GM21717 (cell line): ENCODE results near the gene SYNCRIP.
"Not testable (repeated sequence)": the region's sequence is repeated elsewhere in the genome, so short reads cannot be mapped to it uniquely, and the experiment has no call there.

Source experiments
- ATAC-seq: cut with Tn5 transposase; IDR thresholded peaks from one replicate; pipeline ENCODE4 v1.9.1; 2021; ENCODE audit warnings: mild to moderate bottlenecking, moderate library complexity; ENCODE audit not compliant: unreplicated experiment

Gene SYNCRIP

DNA sequence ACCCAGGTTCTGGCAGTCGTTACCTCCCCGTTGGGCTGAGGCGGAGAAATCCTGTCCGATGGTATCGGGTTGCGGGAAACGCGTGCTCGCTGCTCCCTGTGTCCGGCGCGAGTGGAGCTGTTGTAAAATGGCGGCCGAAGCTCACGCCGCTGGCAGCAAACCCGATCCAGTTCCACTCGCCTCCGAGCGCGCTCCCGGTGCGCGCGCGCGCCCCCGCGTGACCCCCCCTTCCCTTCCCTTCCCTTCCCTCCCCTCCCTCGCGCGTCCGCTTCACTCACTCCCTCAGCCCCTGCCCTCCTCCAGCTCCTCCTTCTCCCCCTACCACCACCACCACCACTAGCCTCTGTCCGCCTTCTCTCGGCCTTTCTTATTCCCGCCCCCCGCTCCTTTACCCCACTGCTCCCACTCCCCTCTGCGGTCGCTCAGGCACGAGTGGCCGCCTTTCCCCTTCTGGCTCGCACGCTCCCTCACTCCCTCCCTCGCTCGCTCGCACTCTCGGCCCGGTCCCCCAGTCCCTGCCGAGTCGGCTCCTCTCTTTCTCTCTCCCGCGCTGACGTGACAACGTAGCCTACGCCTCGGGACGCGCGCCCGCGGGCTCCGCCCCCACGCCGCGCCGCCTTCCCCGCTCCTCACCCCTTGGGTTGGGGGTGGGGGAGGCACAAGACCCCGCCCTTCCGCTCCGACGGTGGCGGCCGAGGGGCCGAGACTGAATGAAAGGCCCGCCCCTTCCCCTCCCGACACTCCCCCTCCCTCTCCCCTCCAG is at the start of gene SYNCRIP:
Gene SYNCRIP, minus strand, starts transcription at position 113 of the 763 bp plus-strand sequence. CDS start 1,447 bp downstream, outside the sequence.
- ATAC-seq: peak; percentile 76

DNA sequence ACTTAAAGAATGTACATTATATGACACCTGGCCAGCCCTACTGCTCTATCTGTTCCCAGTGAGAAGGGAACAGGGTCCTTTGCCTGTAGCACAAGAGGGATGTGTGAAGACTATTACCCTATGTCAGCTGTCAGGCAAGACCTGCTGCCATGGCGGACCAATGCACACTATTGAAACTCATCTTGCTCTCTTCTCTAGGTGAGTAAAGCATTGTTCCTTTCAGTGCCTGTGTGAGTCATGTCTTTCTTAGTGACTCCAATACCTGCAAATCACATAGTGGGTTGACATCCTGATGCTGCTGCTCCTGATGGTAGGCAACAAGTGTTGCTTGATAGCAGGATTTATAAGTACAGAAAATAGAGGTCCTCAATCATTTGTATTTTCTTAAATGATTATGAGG is 48.8 kb upstream of the SYNCRIP start:
- ATAC-seq: no peak

DNA sequence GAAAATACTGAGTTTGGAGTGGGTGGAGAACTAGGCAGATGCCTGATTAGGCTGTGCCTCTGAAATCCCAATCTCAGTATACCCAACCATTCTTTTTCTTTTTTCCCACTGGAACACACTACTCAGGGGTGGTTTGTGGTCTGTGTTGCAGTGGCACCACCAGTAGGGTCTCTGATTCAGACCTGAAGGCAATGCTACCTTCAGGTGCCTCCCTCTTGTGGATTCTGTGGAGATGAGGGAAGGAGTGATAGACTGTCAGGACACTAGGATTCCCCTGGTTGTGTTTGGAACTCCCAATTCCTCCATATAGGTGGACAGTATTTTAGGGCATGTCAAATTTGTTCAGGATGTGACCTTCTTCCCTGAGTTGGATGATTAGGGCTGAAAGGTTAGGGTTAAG is 47.4 kb upstream of the SYNCRIP start:
- no peak for ATAC-seq

DNA sequence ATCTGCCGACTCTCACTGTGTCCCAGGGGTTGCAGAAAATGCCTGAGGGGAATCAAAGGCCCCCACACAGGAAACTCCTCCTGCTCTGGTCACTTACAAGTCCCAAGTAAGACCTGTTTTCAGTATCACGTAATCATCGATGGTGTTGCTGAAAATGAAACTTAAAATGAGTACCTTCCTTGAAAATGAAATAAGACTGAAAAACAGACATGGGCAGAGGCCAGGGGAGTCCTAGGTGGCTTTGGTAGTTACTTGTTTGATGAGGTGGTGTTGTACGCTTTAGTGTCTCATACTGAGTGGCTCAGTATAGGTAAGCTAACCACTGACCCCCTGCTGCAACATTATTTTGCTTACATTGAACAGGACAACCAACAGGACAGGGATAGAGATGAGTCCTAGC is 43.0 kb upstream of the SYNCRIP start:
- peak; percentile 94 for ATAC-seq

DNA sequence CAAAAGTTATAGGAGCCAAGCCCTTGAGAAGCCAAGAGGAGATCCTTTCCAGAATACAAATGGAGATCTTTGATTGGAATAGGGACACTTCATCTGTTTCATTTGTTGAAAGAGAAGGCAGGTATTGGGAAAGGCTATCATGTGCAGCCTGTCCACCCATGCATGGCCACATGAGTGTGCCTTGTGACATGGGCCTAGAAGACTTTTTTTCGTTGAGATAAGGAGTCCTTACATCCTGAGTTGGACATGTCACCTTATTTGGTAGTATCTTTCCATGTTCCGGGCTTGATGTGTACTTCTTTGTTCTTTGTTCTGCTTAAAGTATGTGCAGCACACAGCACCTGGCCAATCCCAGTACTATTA is 42.1 kb upstream of the SYNCRIP start:
- no peak for ATAC-seq

DNA sequence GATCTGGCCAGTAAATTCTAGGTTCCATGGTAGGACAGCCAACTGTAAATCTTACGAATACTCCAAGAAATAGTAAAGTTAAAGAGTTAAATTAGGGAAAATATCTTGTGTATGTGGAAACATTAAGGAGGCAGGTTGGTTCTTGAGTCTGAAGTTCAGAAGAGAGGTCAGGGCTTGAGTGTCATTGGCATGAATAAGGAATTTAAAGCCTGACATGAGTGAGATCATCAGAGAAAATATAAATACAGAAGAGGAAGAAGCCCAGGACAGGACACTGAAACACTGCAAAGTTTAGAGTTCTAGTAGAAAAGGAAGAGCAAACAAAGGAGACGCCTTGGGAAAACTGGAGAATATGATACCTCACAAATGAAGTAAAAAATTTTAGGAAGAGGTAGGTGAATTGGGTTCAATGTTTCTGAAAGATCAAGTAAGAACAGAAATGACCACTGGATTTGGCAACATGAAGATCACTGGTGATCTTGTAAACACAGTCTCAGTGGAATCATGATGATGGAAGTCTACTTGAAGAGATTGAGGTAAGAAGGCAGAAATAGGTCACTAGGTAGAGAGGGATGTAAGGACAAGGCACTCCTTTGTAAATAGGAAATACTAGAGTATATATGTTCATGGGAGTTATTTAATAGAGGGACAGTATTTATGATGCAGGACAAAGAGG is 41.6 kb upstream of the SYNCRIP start:
- ATAC-seq: no peak

DNA sequence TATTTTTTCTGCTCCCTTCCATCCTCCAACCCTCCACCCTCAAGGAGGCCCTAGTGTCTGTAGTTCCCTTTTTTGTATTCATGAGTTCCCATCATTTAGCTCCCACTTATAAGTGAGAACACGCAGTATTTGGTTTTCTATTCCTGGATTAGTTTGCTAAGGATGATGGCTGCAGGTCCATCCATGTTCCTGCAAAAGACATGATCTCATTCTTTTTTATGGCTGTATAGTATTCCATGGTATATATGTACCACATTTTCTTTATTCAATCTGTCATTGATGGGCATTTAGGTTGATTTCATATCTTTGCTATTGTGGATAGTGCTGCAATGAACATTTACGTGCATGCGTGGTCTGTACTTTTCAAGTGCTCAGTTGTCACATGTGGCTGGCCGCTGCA is 39.2 kb upstream of the SYNCRIP start:
- not testable (repeated sequence) for ATAC-seq

DNA sequence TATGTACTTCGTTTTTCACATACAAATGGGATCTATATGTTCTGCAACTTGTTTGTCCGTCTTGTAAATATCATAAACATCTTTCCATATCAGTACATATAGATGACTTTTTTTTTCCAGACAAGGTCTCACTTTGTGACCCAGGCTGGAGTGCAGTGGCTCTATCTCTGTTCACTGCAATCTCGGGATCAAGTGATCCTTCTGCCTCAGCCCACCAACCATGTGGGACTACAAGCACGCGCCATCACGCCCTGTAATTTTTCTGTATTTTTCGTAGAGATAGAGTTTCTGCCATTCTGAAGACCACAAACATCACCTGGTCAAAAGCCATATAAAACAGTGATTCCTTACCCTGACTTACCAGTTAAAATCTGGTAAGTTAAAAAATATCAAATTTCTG is 37.7 kb upstream of the SYNCRIP start:
- no peak for ATAC-seq

DNA sequence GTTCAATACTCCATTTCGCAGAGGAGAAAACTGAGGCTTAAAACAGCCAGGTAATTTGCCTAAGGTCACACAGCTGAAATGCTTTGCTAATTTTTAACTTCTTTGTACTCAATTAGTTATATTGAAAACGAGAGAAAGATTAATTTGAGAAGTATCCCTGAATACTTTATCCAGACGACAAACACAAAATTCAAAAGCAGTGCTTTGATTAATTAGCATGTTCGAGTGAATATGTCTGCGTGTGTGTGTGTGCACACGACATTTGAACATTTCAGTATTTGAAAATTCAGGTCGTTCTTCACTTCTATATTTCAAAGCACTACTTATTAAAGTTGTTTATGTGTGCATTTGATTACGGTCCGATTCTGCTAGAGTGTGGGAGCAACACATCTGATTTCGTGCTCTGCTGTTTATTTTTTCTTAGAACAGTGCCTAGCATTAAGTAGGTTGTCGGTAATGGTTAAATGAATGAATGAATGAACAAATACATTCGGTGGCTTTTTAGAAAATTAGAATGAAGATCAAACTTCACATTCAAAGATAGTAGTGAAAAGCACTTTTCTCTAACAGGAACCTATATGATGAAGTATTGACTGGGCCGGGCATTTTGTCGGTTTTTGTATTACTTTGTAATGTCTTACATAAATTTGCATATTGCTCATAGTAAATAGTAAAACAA is 36.9 kb upstream of the SYNCRIP start:
- no peak for ATAC-seq

DNA sequence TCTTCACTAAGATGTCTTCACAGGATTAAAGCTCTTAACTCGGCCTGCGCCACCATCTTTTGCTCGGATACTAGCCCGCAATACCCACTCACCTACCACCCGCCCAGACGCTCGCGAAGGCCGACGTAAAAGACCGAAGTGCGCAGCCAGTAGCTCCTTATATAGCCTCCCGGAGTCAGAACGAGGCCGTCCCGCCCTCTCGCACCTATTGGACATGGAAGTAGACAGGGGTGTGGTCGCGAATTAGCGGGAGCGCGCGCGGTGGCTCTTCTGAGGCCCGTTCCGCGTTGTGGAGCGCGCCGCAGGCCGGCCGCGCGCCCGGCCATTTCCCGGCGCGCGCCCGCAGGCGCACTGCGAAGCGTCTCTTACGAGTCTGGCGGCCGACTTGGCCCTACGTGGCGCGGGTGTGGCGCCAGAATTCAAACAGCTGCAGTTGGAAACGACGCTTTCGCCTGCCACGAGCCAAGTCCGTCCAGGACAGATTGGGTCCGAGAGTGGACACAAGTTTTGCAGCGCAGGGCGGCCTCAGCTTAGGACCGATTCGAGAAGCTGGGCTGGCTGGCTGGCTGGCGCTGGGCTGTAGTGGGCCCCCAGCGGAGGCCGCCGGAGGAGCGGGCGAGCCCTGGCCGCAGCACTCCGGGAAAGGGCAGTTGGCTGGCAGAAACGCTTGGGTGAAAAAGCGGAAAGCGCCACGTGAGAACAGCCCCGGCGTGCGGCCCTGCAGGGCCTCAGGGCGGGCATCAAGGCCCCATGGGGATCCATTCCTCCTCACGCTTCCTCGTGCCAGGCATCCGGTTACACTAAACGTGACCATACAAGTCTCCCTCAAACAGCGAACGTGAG is 36.1 kb upstream of the SYNCRIP start:
- ATAC-seq: peak; percentile 84

DNA sequence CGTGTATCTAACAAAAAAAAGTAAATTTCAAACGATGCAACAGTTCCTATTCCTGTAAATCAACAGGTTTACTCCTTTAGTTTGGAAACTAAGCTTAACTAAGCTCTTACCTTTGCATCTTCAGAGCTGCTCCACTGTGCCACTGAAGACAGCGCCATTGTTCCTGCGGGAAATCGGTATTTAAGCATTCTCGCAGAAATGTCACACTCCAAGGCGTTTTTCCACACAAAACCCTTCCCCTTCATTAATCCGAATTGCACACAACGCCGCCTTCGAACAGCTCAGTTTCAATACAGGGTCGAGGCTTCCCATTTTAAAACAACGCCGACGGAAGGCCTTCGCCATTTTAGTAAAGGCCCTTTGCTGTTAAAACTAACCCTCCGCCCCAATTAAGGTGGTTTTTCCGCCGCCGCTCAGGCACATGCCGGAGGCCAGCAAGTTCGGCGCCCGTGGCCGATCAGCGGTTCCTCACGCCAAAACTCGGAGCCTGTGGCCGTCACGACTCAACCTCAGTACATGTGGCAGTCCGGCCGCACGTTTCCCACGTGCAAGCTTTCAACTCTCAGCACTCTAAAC is 35.4 kb upstream of the SYNCRIP start:
- ATAC-seq: peak; percentile 1

DNA sequence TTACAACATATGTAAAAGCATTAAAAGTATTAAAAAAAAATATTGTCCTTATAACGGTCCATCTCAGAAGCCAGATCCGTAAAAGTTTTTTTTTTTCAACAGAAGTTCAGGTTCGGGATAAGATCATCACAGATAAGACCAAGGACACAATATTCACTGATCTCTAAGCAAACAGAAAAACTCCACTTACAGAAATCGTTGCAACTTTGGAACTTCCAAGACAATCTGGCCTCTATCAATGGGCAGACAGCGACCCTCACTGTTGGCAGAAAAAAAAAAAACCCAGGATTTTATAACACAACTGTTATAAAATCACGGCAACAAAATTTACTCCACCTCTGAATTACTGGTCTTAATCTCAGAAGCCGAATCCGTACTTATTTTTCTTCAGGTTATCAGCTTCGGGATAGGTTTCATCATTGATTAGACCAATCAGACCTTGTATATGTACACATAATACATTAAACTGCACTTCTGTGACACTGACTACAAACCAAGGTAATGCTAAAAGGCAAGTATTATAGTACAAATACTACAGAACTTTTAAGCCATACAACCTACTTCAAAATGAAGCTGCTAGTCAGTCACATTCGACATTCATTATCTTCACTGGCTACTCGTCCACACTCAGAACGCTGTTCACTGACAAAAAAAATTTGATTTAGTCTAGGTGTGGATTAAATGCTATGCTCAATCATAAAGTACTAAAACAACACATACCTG is 34.7 kb upstream of the SYNCRIP start:
- ATAC-seq: no peak

DNA sequence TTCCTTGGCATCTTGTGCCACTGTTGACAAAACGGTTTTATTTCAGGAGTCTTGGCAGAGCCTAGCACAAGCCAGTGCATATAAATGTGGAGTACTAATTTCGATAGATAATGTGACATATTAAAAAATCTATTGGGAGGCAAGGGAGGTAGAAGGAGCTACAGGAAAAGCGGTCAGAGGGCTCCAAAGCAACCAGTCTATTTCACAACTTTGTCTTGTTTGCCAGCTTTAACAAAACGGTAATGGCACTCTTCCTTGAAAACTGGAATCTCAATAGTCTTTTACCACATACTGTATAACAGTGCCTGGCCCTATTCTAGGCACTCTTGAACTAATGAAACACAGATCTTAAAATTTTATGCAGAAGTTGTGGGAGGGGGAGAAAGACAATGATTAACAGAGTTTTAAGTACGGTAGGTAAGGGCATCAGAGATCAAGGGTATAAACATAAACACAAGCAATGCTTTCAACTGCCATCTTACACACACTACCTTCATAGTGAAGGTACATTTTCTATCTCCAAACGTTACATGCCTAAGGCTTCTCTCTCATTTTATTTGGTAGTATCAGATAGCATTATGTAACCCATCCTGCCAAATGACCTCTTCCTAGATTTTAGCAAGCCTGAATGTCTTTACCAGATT is 33.5 kb upstream of the SYNCRIP start:
- ATAC-seq: no peak

DNA sequence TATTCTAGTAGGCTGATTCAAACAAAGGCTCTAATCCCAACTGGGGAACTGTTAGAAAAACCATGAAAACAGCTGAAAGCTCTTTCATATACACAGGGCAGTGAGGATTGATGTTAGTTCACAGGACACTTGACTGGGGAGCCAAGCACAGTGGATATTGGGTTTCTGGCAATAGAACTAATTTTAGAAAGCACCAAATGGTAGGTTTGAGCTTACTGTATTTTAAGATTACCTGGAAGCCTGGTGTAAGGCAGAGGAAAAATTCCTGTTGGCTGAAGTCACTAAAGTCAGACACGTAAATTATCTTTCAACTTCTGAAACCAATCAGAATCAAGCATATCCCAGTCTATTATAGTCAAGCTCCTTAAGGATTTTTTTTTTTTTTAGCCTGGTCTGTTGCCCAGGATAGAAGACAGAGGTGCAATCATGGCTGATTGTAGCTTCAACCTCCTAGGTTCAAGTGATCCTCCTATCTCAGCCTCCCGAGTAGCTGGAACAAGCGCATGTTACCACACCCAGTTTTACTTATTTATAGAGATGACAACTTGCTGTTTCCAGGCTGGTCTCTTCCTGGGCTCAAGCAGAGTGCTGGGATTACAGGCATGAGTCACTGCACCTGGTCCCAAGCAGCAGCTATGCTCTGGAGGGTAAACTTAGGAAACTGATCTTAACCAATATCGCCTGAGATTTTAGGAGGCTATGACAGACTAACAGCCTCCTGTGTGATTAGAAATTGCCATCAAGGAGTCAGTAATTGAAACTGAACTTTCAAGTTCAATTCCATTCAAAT is 32.5 kb upstream of the SYNCRIP start:
- ATAC-seq: no peak

DNA sequence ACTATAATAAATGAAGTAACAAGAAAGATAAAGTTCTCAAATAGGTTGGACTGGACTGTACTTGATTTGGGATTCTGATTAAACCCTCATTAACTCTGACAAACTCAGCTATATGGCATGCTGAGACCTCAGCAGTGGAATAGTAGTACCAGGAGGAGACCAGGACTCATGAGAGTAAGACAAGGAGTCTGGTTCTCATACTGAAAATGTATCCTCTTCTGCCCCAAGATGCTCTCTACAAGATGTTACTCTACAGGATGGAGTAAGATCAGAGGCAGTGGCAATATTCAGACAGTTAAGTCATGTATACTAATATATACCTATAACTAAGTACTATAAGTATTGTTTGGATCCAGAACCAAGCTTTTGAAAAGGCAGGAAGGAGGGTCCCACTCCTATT is 31.9 kb upstream of the SYNCRIP start:
- no peak for ATAC-seq

DNA sequence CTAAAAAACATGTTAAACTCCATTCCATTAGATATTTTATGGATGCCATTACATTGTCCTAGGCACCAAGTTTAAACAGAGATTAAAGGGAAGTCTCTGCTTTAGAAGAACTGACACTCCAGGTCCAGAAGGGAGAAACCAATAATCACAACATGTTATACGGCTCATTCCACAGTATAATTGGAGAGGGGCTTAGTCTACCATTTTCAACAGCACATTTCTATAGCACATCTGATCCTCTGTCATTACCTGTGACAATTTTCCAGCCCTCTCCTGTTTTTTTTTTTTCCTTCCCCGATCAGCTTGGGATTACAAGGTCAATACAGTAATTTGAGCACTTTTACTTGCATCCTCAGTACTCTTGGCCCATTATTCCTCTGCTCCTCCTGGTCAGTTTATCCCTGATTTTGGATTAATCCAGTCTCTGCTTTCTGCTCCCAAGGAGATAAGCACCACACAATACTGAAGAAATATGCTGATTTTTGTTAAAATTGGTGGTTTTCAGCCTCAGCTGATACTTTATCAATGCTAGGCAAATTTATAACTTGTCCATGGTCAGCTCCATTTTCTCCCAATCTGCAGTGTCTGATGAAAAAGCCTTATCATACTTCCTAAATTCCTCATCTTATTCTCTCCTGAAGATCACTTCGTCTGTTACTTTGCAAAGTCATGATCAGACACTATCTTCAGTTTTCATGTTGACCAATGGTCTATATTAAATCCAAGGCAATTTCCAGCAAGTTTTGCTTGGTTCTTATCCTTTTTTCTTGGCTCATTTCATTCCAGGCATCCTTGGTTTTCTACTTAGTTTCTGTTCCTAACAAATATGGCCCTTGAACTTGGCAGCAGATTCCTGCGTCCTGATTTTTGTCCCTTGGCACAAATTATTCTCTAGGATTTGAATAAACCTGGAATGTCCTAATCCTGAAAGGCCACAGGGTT is 30.8 kb upstream of the SYNCRIP start:
- ATAC-seq: no peak

DNA sequence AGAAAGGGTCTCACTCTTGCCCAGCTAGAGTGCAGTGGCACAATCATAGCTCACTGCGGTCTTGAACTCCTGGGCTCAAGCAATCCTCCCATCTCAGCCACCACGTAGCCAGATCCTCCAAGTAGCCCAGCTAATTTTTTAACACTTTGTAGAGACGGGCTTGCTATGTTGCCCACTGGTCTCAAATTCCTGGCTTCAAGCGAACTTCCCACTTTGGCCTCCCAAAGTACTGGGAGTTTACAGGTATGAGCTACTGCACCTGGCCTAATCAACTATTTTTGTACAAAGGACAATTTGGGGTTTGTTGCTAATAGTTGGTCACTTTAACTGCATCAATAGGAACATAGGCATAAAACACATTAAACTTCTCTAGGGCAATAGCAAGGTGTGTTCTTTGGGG is 29.9 kb upstream of the SYNCRIP start:
- ATAC-seq: no peak

DNA sequence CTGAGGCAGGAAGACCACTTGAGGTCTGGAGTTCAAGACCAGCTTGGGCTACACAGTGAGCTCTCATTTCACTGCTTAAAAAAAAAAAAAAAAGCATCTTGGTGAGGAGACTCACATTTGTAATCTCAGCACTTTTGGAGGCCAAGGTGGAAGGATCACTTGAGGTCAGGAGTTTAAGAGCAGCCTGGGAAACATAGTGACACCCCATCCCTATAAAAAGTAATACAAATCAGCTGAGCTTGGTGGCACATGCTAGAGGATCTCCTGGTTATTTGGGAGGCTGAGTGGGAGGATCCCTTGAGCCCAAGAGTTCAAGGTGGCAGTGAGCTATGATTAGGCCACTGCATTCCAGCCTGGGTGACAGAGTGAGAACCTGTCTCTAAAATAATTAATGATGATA is 29.4 kb upstream of the SYNCRIP start:
- no peak for ATAC-seq
